ENCODE data around the gene CCDC47.

DNA sequence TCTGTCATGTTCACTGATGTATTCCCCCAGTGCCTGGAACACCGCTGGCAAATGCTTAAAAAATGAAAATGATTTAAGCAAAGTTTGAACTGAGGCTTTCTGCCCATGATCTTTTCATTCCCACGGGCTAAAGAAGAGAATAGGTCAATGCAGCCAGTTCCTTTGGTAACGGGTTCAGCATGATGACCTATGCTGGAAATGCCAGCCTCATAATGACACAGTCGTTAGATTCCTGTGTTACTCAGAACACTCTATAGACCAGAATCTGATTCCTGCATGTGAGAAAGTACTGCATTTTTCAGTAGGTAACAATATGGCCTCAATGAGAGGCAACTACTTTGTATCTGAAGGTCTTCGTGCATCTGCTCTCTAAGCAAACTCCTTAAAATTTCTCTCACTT is 54.4 kb downstream of the CCDC47 start:
- TF ChIP-seq, protein P1, sequence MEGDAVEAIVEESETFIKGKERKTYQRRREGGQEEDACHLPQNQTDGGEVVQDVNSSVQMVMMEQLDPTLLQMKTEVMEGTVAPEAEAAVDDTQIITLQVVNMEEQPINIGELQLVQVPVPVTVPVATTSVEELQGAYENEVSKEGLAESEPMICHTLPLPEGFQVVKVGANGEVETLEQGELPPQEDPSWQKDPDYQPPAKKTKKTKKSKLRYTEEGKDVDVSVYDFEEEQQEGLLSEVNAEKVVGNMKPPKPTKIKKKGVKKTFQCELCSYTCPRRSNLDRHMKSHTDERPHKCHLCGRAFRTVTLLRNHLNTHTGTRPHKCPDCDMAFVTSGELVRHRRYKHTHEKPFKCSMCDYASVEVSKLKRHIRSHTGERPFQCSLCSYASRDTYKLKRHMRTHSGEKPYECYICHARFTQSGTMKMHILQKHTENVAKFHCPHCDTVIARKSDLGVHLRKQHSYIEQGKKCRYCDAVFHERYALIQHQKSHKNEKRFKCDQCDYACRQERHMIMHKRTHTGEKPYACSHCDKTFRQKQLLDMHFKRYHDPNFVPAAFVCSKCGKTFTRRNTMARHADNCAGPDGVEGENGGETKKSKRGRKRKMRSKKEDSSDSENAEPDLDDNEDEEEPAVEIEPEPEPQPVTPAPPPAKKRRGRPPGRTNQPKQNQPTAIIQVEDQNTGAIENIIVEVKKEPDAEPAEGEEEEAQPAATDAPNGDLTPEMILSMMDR (conservative IDR thresholded peaks at IDR 0.05), result no peak
- no peak for TF ChIP-seq EZH2 (IDR thresholded peaks at IDR 0.05; ENCODE audit: low read depth)
